NB4 (cell line): ENCODE results near the gene RBPJ.

Source experiments
- POLR2A ChIP-seq: IDR thresholded peaks from 2 replicates; pipeline ENCODE4 v1.6.1; 2011; ENCODE audit warnings: mild to moderate bottlenecking; ENCODE audit not compliant: insufficient read length; ENCODE audit errors: extremely low read depth
- TF ChIP-seq, protein P1 (sequence below): IDR thresholded peaks from one replicate; pipeline ENCODE4 v1.5.1; 2012; ENCODE audit warnings: low read depth, low read length

DNA sequence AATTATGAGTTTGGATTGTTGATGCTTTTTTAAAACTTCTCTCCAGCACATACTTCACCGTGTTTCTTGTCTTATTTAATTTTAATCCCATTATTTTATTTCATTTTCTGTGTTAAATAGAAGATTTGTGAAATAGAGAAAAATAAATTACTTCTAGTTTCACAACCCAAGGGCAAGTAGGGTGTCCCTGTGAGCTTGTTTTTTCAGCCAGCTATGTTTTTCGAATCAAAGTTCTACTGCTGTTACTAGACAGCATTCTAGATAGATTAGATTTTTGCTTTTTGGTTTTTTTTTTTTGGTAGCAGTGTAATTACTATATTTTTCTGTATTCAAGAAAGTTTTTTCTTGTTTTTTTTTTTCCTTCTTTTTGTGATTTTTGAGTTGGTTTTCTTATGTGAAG lies 59.9 kb downstream of the RBPJ start:
- TF ChIP-seq, protein P1, sequence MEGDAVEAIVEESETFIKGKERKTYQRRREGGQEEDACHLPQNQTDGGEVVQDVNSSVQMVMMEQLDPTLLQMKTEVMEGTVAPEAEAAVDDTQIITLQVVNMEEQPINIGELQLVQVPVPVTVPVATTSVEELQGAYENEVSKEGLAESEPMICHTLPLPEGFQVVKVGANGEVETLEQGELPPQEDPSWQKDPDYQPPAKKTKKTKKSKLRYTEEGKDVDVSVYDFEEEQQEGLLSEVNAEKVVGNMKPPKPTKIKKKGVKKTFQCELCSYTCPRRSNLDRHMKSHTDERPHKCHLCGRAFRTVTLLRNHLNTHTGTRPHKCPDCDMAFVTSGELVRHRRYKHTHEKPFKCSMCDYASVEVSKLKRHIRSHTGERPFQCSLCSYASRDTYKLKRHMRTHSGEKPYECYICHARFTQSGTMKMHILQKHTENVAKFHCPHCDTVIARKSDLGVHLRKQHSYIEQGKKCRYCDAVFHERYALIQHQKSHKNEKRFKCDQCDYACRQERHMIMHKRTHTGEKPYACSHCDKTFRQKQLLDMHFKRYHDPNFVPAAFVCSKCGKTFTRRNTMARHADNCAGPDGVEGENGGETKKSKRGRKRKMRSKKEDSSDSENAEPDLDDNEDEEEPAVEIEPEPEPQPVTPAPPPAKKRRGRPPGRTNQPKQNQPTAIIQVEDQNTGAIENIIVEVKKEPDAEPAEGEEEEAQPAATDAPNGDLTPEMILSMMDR: no peak
- no peak for TF ChIP-seq POLR2A
